ENCODE data around the gene ENDOG.
"Not testable (repeated sequence)": the region's sequence is repeated elsewhere in the genome, so short reads cannot be mapped to it uniquely, and the experiment has no call there.

The ENDOG gene

GRCh38 chr9:128818099-128818838 is at the start of gene ENDOG:
TSS of gene ENDOG (plus strand) at chr9:128818500. CDS start at chr9:128818685, 185 bp downstream.
- FAIRE-seq: peak; percentile 95

DNA sequence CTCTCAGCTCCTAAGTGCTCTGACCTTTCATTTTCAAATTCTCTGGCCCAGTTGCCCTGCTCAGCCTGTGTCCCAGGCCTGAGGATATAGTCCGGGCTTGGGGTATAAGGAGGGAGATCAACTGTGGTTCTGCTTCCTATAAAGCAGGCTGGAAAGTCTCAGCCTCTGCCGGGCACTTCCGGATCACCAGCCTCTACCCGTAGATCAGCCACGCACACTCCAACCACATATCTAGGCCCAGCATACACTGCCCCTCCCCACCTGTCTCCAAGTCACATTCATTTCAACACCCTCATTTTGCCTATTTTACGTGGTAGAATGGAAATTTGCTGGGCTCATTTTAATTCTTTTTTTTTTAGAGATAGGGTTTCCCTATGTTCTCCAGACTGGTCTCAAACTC is 49.7 kb upstream of the ENDOG start:
- no peak for FAIRE-seq

DNA sequence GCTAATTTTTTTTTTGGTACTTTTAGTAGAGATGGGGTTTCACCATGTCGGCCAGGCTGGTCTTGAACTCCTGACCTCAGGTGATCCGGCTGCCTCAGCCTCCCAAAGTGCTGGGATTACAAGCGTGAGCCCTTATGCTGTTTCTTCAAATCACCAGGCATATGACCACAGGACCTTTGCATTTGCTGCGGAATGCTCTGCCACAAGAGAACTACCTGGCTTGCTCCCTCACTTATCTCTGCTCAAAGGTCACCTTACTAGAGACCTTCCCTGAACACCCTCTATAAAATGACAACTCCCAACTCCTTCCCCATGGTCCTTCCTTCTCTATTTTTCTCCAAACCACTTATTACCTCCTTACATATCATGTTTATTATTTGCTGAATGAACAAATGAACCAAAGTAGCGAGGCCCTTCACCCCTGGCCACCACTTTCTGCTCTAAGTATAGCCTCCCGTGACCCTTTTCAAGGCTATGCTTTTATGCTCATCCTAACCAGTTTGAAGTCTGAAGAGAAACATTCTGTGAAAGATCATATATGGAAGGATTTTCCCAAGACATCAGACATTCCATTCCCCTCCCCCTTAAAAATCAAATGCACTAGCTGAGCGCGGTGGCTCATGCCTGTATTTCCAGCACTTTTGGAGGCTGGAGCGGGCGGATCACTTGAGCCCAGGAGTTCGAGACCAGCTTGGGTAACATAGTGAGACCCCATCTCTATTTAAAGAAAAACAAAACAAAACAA is 47.8 kb upstream of the ENDOG start:
- no peak for FAIRE-seq

DNA sequence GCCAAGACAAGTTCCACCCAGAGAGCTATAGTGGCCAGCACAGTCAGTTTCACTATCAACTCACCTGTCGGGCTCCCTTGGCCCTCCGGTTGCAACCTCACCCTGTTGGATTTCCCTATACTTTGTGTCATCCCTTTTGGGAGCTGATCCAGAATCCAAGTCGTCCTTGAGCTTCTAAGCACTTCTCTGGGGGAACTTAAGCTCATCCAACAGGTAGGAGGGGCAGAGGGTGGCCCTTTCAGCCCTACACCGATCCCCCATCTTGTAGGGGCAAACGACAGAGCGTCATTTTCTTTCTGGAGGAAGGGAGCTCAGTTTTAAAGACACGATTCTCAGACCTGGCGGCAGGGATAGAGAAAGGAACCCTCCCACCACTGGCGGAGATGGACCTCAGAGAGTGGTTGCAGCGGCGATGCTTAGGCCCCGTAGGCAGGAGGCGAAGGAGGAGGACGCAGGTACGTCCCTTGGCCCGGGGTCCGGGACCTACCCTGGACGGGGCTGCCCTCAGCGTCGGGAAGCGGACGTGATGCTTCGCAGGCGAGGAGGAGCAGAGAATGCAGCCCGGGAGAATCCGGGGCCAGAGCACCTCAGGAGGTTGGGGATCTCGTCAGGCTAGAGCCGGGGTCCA is 47.1 kb upstream of the ENDOG start:
- no peak for FAIRE-seq

DNA sequence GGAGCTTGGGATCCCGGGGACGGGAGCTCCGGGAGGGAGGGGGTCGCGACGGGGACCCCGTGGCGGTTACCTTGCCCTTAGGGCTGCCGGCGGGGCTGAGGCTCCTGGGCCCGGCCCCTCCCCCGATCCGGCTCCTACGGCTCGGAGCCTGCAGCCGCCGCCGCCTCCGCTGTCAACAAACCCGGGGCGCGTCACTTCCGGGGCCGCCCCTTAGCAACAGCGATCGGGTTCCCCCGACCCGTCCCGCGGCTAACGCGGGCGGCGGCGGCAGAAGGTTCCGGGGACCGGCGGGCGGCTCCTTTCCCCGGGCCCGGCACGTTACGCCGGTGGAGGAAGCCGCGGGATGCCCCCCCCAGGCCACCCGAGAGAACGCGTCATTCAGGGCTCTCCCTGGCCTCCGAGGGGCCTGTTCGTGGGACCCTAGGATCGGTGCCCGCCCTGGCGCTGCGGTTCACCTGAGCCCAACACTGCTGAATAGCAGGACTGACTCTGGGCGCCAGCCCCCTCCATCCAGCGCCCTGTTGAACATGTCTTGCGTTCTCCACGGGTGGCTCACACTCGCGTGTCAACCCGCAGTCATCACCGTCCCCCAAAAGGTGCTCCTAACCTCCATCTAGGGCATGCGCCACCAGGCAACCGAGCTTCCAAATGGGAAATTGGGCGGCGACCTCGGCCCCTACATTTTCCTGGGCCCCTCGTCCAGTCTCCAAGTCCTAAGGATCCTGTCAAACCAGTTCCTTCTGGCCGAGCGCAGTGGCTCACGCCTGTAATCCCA is 46.4 kb upstream of the ENDOG start, which contains the start of gene ZER1:
Gene ZER1, minus strand, starts transcription at position 183 of the 775 bp plus-strand sequence. CDS start 16,362 bp downstream, outside the sequence.
- no peak for FAIRE-seq

DNA sequence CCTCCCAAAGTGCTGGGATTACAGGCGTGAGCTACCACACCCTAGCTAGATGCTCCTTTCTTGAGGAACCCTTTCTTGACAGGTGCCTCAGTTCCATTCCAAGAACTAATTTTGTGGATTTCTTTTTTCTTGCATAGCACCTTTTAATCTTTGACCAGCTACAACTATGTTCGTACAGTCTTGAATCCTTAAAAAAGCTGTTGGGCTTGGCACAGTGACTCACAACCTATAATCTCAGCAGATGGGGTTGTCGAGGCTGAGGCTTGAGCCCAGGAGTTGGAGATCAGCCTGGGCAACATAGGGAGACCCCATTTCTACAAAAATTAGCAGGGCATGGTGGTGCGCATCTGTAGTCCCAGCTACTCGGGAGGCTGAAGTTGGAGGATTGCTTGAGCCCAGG is 45.3 kb upstream of the ENDOG start:
- FAIRE-seq: no peak

DNA sequence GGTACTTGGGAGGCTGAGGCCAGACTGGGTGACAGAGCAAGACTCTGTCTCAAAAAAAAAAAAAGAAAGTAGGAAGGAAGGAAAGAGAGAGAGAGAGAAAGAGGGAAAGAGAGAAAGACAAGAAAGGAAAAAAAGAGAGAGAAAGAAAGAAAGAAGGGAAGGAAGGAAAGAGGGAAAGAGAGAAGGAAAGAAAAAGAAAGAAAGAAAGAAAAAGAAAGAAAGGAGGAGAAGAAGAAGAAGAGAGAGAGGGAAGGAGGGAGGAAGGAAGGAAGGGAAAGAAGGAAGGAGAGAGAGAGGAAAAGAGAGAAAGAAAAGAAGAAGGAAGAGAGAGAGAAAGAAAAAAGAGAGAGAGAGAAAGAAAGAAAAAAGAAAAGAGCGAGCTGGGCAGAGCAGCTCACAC is 43.5 kb upstream of the ENDOG start:
- no peak for FAIRE-seq

GRCh38 chr9:128780093-128780492 is 38.2 kb upstream of the ENDOG start:
- FAIRE-seq: not testable (repeated sequence)

DNA sequence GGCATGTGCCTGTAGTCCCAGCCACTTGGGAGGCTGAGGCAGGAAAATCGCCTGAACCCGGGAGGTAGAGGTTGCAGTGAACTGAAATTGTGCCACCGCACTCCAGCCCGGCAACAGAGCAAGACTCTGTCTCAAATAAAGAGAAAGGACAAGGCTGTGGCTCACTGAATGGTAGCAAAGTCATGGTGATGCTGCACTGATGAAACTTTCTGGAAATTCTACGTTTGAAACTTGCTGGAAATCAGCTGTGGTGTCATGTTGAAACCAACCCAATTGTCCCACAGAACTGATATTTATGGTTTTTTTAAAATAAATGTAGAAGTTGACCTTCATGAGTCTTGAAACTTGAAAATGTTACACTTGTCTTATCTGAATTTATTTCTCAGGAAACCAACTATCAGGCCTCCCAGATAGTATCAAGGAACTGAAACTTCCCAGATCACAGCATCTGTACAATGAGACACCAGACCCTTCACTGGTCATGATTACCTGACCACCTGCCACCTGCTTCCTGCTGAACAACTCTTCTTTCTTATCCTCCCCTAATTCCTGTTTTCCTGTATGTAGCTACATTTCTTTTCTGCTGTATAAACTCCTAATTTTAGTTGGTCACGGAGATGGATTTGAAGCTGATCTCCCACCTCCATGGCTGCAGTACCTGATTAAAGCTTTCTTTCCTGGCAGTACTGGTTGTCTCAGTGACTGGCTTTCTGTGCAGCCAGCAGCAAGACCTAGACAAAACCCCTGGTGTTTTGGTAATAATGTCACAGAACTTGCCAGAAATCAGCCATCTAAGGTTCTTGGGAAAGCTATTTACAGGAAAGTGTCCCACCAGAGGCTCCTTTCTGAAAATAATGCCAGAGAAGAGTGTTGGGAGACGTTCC is 36.9 kb upstream of the ENDOG start:
- no peak for FAIRE-seq

- no peak for FAIRE-seq
Measured at GRCh38 chr9:128782669-128783068, 35.6 kb upstream of the ENDOG start.

GRCh38 chr9:128785427-128785826 is 32.9 kb upstream of the ENDOG start:
- no peak for FAIRE-seq

GRCh38 chr9:128786681-128787601 is 31.4 kb upstream of the ENDOG start, which contains the start of gene TBC1D13:
TSS of gene TBC1D13 (plus strand) at chr9:128787253. CDS start at chr9:128787354, 101 bp downstream.
- FAIRE-seq: no peak

GRCh38 chr9:128787659-128788058 is 30.6 kb upstream of the ENDOG start:
- no peak for FAIRE-seq

- no peak for FAIRE-seq
Measured at GRCh38 chr9:128788445-128788844, 29.9 kb upstream of the ENDOG start.

DNA sequence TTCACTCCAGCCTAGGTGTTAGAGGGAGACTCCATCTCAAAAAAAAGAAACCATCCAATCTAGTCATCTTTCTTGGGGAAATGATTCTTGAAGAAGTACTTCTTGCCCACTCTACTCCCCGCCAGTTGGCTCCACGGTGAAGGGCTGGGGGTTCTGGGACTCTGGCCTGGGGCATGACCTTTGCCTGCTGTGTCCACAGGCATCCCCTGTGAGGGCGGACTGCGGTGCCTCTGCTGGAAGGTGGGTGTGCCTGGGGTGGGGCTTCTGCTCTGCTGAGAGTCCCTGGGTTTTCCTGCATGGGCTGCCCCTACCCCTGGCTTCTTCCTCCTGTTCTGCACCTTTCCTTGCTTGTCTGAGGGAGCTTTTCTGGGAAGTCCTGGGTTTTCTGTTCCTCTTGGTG is 27.8 kb upstream of the ENDOG start:
- no peak for FAIRE-seq

- no peak for FAIRE-seq
Measured at GRCh38 chr9:128792134-128792533, 26.2 kb upstream of the ENDOG start.

GRCh38 chr9:128792978-128793686 is 25.2 kb upstream of the ENDOG start:
- FAIRE-seq: no peak

GRCh38 chr9:128794961-128795360 is 23.3 kb upstream of the ENDOG start:
- FAIRE-seq: not testable (repeated sequence)

DNA sequence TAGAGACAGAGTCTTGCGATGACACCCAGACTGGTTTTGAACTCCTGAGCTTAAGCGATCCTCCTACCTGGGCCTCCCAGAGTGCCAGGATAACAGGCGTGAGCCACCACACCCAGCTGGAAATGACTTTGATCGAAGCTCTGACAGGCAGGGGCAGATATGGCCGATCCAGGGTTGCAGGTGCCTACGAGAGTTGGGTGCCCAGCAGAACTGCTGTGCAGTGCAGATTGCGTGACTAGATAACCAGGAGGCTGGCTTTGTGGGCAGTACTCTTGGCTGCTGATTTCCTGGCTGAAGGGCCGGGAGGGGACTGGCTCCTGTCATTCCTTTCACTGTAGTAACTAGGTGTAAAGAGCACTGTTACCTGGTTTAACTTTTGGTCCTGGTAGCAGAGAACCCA is 19.4 kb upstream of the ENDOG start:
- FAIRE-seq: no peak

- no peak for FAIRE-seq
Measured at GRCh38 chr9:128800061-128800460, 18.2 kb upstream of the ENDOG start.
